CD14-positive monocyte (primary cell): ENCODE data around the gene DNAH11. TPM values are rescaled to one million over a fixed set of nuclear protein-coding genes. Genes with fewer than 3 reads are reported as not detected.

ENCODE experiments used
- DNase-seq, 3 donors: peaks; one replicate each; pipeline ENCODE4 v3.0.0-alpha.2; 2011 to 2022
- H2AFZ ChIP-seq: 2 replicates; pipeline ENCODE4 v1.6.0; 2012; ENCODE audit warnings: mild to moderate bottlenecking, low read depth, low read length, inconsistent platforms; ENCODE audit not compliant: insufficient read depth, poor library complexity, severe bottlenecking
- H3K27ac ChIP-seq, 2 donors: 1 replicate in 1 of 2; 2 replicates in 1 of 2; pipeline ENCODE4 v1.5.1; 2012 to 2013; ENCODE audit warnings: low read length in 2 of 2, control low read depth in 1 of 2, inconsistent platforms in 1 of 2, low read depth in 1 of 2, mild to moderate bottlenecking in 1 of 2
- H3K27me3 ChIP-seq, 2 donors: one replicate each; pipeline versions ENCODE4 v1.6.0 to v1.6.1; 2011 to 2013; ENCODE audit warnings: low read length in 2 of 2; ENCODE audit not compliant: control insufficient read depth in 2 of 2, insufficient read depth in 2 of 2
- H3K36me3 ChIP-seq, 2 donors: replicated peaks in 1 of 2; 1 replicate in 1 of 2; 2 replicates in 1 of 2; pipeline versions ENCODE4 v1.5.1 to v1.6.1; 2012 to 2013; ENCODE audit warnings: low read length in 2 of 2, control low read depth in 1 of 2, inconsistent platforms in 1 of 2, mild to moderate bottlenecking in 1 of 2; ENCODE audit not compliant: insufficient read depth in 2 of 2, control insufficient read depth in 1 of 2
- H3K4me1 ChIP-seq, 2 donors: 1 replicate in 1 of 2; 2 replicates in 1 of 2; pipeline versions ENCODE4 v1.5.1 to v1.6.1; 2012 to 2013; ENCODE audit warnings: low read length in 2 of 2, control low read depth in 1 of 2, inconsistent platforms in 1 of 2, mild to moderate bottlenecking in 1 of 2, moderate library complexity in 1 of 2; ENCODE audit not compliant: insufficient read depth in 2 of 2, control insufficient read depth in 1 of 2
- H3K4me2 ChIP-seq: replicated peaks from 2 replicates; pipeline ENCODE3; 2012; ENCODE audit warnings: low read length, moderate library complexity, mild to moderate bottlenecking; ENCODE audit not compliant: poor library complexity, severe bottlenecking; ENCODE audit errors: extremely low read depth
- H3K4me3 ChIP-seq, 3 experiments: fragments of 200-600 bp in 1 of 3; sonication (generic) in 1 of 3; replicated peaks in 1 of 3; 1 replicate in 2 of 3; 2 replicates in 1 of 3; pipeline ENCODE4 v1.5.1; 2011 to 2013; ENCODE audit warnings: low read length in 3 of 3, mild to moderate bottlenecking in 3 of 3, control low read depth in 2 of 3, low read depth in 2 of 3, inconsistent platforms in 1 of 3, moderate library complexity in 1 of 3
- H3K79me2 ChIP-seq: 2 replicates; pipeline ENCODE4 v1.6.0; 2012; ENCODE audit warnings: mild to moderate bottlenecking, control low read depth, inconsistent platforms, low read length, moderate library complexity; ENCODE audit not compliant: insufficient read depth
- H3K9ac ChIP-seq: 2 replicates; pipeline ENCODE4 v1.6.0; 2017; ENCODE audit warnings: low read length, mild to moderate bottlenecking; ENCODE audit not compliant: insufficient read depth, poor library complexity, severe bottlenecking
- H3K9me3 ChIP-seq, 2 donors: replicated peaks in 1 of 2; 1 replicate in 1 of 2; 2 replicates in 1 of 2; pipeline versions ENCODE4 v1.5.1 to v1.6.1; 2012 to 2013; ENCODE audit warnings: low read length in 2 of 2, control low read depth in 1 of 2; ENCODE audit not compliant: control insufficient read depth in 1 of 2, insufficient read depth in 1 of 2
- H4K20me1 ChIP-seq: 2 replicates; pipeline ENCODE4 v1.6.0; 2012; ENCODE audit warnings: mild to moderate bottlenecking, low read length, control low read depth, moderate library complexity; ENCODE audit not compliant: insufficient read depth
- H3K27ac Mint-ChIP-seq, 7 donors: one replicate each; pipeline ENCODE4 v1.8.0; 2020; ENCODE audit warnings: mild to moderate bottlenecking in 7 of 7, mixed read lengths in 7 of 7, moderate library complexity in 6 of 7, inconsistent platforms in 2 of 7
- H3K27me3 Mint-ChIP-seq, 3 donors: one replicate each; pipeline ENCODE4 v1.8.0; 2021 to 2022; ENCODE audit warnings: low read depth in 3 of 3, mild to moderate bottlenecking in 3 of 3, mixed read lengths in 3 of 3, moderate library complexity in 3 of 3, inconsistent platforms in 1 of 3
- H3K36me3 Mint-ChIP-seq, 2 donors: one replicate each; pipeline ENCODE4 v1.8.0; 2020; ENCODE audit warnings: mixed read lengths in 2 of 2, inconsistent platforms in 1 of 2, mild to moderate bottlenecking in 1 of 2
- H3K4me1 Mint-ChIP-seq: one replicate; pipeline ENCODE4 v1.8.0; 2020; ENCODE audit warnings: mild to moderate bottlenecking, mixed read lengths
- H3K4me3 Mint-ChIP-seq, 2 donors: one replicate each; pipeline ENCODE4 v1.8.0; 2020; ENCODE audit warnings: mild to moderate bottlenecking in 2 of 2, mixed read lengths in 2 of 2, moderate library complexity in 1 of 2
- H3K9me3 Mint-ChIP-seq, 7 donors: one replicate each; pipeline ENCODE4 v1.8.0; 2020 to 2022; ENCODE audit warnings: mixed read lengths in 7 of 7, mild to moderate bottlenecking in 6 of 7, moderate library complexity in 6 of 7, inconsistent platforms in 2 of 7
- WGBS: methylation state at CpG from one replicate; pipeline ENCODE4 v1.1.5; 2013; ENCODE audit warnings: missing lambda C conversion rate; ENCODE audit not compliant: insufficient coverage; 5-methylcytosine and 5-hydroxymethylcytosine counted together
- intact Hi-C, 2 donors: fragments of 100-400 bp; cut with micrococcal nuclease; formaldehyde crosslinking; loops; one replicate each; pipeline versions ENCODE4 v1.15.0 to v1.15.1; 2023
- polyA plus RNA-seq, 3 donors: library from polyadenylated mRNA; depleted of rRNA in 1 of 3; unstranded in 2 of 3; stranded (reverse) in 1 of 3; fragments of 300-500 nt in 2 of 3; fragments of >200 nt in 1 of 3; fragmentation: Illumina TruSeq in 2 of 3; gene quantifications; 1 replicate in 2 of 3; 2 replicates in 1 of 3; pipeline ENCODE4 v1.2.3, GENCODE V29; 2012 to 2021
- TF ChIP-seq, protein P1 (sequence below): fragments of 200-600 bp; IDR thresholded peaks from one replicate; pipeline ENCODE4 v1.8.0; 2022; ENCODE audit warnings: antibody characterized with exemption, mild to moderate bottlenecking

The DNAH11 gene
- polyA plus RNA-seq, 3 donors = not detected

DNA sequence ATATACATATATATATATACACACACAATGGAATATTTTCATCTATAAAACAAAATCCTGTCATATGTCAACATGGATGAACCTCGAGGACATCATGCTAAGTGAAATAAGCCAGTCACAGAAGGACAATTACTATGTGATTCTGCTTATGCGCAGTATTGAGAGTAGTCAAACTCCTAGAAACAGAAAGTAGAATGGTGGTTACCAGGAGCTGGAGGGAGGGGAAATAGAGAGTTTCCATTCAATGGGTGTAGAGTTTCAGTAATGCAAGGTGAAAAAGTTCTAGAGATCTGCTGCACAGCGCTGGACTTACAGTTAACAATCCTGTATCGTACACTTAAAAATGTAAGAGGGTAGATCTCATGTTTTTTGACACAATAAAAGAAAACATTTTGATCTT is 221.0 kb downstream of the DNAH11 start:
- DNase-seq = no peak
- intact Hi-C loops = no loop called here
- Histone ChIP-seq H3K27ac (no peak overlapping the region), H3K27me3 (no peaks in the 10 kb centered on the region), H3K4me2 (no peak overlapping the region), H3K4me1 (no peaks in the 10 kb centered on the region), H3K79me2 (no peaks in the 10 kb centered on the region), H2AFZ (no peak overlapping the region), H3K36me3 (no peaks in the 10 kb centered on the region), H4K20me1 (no peaks in the 10 kb centered on the region), H3K9me3 (no peaks in the 10 kb centered on the region), H3K9ac (no peak overlapping the region), H3K4me3 (no peak overlapping the region)
- H3K27me3 Mint-ChIP-seq = peaks cover 0 to 1% (median 0%) of the 10 kb centered on the region in 3 donors
- H3K9me3 Mint-ChIP-seq = no peaks in the 10 kb centered on the region
- H3K4me1 Mint-ChIP-seq = no peaks in the 10 kb centered on the region
- H3K4me3 Mint-ChIP-seq = no peak overlapping the region
- TF ChIP-seq, protein P1, sequence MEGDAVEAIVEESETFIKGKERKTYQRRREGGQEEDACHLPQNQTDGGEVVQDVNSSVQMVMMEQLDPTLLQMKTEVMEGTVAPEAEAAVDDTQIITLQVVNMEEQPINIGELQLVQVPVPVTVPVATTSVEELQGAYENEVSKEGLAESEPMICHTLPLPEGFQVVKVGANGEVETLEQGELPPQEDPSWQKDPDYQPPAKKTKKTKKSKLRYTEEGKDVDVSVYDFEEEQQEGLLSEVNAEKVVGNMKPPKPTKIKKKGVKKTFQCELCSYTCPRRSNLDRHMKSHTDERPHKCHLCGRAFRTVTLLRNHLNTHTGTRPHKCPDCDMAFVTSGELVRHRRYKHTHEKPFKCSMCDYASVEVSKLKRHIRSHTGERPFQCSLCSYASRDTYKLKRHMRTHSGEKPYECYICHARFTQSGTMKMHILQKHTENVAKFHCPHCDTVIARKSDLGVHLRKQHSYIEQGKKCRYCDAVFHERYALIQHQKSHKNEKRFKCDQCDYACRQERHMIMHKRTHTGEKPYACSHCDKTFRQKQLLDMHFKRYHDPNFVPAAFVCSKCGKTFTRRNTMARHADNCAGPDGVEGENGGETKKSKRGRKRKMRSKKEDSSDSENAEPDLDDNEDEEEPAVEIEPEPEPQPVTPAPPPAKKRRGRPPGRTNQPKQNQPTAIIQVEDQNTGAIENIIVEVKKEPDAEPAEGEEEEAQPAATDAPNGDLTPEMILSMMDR = no peak
- H3K27ac Mint-ChIP-seq = no peak overlapping the region
- 96% methylated on average over 3 of the region's 4 CpGs for WGBS
- no peaks in the 10 kb centered on the region for H3K36me3 Mint-ChIP-seq

DNA sequence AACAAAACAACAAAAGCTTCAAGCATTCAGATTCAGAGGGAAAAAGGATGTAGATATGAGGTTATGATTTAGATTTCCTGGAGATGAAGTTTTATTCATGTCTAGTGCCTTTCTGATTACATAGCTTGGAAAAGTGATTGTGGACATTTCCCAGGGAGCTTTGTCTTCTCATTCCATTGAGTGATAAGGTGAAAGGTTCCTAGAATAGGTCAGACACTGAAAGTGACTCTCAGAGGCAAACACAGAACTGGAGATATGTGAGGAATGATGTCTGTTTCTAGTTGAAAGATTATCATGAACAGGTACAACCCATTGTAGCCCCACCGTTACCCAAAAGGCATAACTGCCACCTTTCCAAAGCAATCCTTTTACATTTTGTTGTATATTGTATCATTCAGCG is 223.4 kb downstream of the DNAH11 start:
- Mint-ChIP-seq H3K27me3 (peaks cover 0 to 4% (median 1%) of the 10 kb centered on the region in 3 donors), H3K4me1 (no peaks in the 10 kb centered on the region), H3K27ac (no peak overlapping the region), H3K36me3 (no peaks in the 10 kb centered on the region), H3K9me3 (no peaks in the 10 kb centered on the region), H3K4me3 (no peak overlapping the region)
- WGBS = no CpG with 5 or more reads among the region's 2 CpGs
- intact Hi-C loops = no loop called here
- H3K27me3 ChIP-seq = no peaks in the 10 kb centered on the region
- H3K36me3 ChIP-seq = no peaks in the 10 kb centered on the region
- no peak overlapping the region for H3K4me2 ChIP-seq
- H3K9ac ChIP-seq = no peak overlapping the region
- no peak for DNase-seq
- no peak overlapping the region for H2AFZ ChIP-seq
- no peaks in the 10 kb centered on the region for H4K20me1 ChIP-seq
- no peak overlapping the region for H3K27ac ChIP-seq
- H3K4me1 ChIP-seq = no peaks in the 10 kb centered on the region
- no peaks in the 10 kb centered on the region for H3K9me3 ChIP-seq
- H3K79me2 ChIP-seq = no peaks in the 10 kb centered on the region
- TF ChIP-seq, protein P1 = no peak
- no peak overlapping the region for H3K4me3 ChIP-seq
